CD4-positive, alpha-beta T cell (primary cell): ENCODE data around the gene CERK. TPM values are rescaled to one million over a fixed set of nuclear protein-coding genes. Genes with fewer than 3 reads are reported as not detected.

ENCODE experiments used
- ATAC-seq: fragments of 200-7000 bp; cut with Tn5 transposase; one replicate; pipeline ENCODE4 v1.10.0; 2022; ENCODE audit warnings: mild to moderate bottlenecking; ENCODE audit not compliant: poor library complexity
- CTCF ChIA-PET: fragments of 350-600 bp; sonication (Branson Sonifier 250); formaldehyde crosslinking; loops from one replicate; lab custom pipeline; 2021; ENCODE audit warnings: antibody characterized with exemption, inconsistent platforms; lab: Charles Lee
- POLR2A ChIA-PET: fragments of 350-600 bp; sonication (Branson Sonifier 250); formaldehyde crosslinking; loops from one replicate; lab custom pipeline; 2021; ENCODE audit warnings: antibody characterized with exemption, inconsistent platforms; lab: Charles Lee
- DNase-seq, 14 experiments: peaks; one replicate each; pipeline ENCODE4 v3.0.0-alpha.2; 2013 to 2020; ENCODE audit warnings: mixed read lengths in 2 of 14
- H3K27ac ChIP-seq, 2 donors: one replicate each; pipeline versions ENCODE4 v1.5.1 to v1.7.0; 2013; ENCODE audit warnings: low read length in 2 of 2, low read depth in 1 of 2, mild to moderate bottlenecking in 1 of 2
- H3K27me3 ChIP-seq, 2 experiments: 1 replicate in 1 of 2; 2 replicates in 1 of 2; pipeline versions ENCODE4 v1.6.1 to v1.7.0; 2013; ENCODE audit warnings: low read length in 2 of 2, control low read depth in 1 of 2, mild to moderate bottlenecking in 1 of 2, moderate library complexity in 1 of 2; ENCODE audit not compliant: insufficient read depth in 2 of 2, control insufficient read depth in 1 of 2
- H3K36me3 ChIP-seq: one replicate; pipeline ENCODE4 v1.6.1; 2013; ENCODE audit warnings: low read length, control low read depth; ENCODE audit not compliant: insufficient read depth
- H3K4me1 ChIP-seq: one replicate; pipeline ENCODE4 v1.6.1; 2013; ENCODE audit warnings: low read length, control low read depth; ENCODE audit not compliant: insufficient read depth
- H3K4me3 ChIP-seq: one replicate; pipeline ENCODE4 v1.5.1; 2013; ENCODE audit warnings: mild to moderate bottlenecking, low read length, moderate library complexity
- H3K9me3 ChIP-seq, 2 experiments: 1 replicate in 1 of 2; 2 replicates in 1 of 2; pipeline versions ENCODE4 v1.6.1 to v1.7.0; 2013; ENCODE audit warnings: low read length in 2 of 2, mild to moderate bottlenecking in 2 of 2, control low read depth in 1 of 2, moderate library complexity in 1 of 2; ENCODE audit not compliant: control insufficient read depth in 1 of 2, insufficient read depth in 1 of 2
- H3K27ac Mint-ChIP-seq: one replicate; pipeline ENCODE4 v1.8.0; 2020; ENCODE audit warnings: mixed read lengths
- H3K27me3 Mint-ChIP-seq: one replicate; pipeline ENCODE4 v1.8.0; 2021; ENCODE audit warnings: mixed read lengths
- H3K36me3 Mint-ChIP-seq: one replicate; pipeline ENCODE4 v1.8.0; 2021; ENCODE audit warnings: low read depth, mixed read lengths
- H3K4me1 Mint-ChIP-seq: one replicate; pipeline ENCODE4 v1.8.0; 2021; ENCODE audit warnings: low read depth, mixed read lengths
- H3K4me3 Mint-ChIP-seq: one replicate; pipeline ENCODE4 v1.8.0; 2020; ENCODE audit warnings: mild to moderate bottlenecking, mixed read lengths
- H3K9me3 Mint-ChIP-seq: one replicate; pipeline ENCODE4 v1.8.0; 2020; ENCODE audit warnings: mixed read lengths
- intact Hi-C, 2 experiments: fragments of 100-400 bp; cut with DNase I in 1 of 2; cut with micrococcal nuclease in 1 of 2; formaldehyde crosslinking; loops; one replicate each; pipeline versions ENCODE4 v1.15.1 to v1.9.0; 2023 to 2025; cut with DNase I, micrococcal nuclease
- total RNA-seq, 174 experiments: library from RNA in 2 of 174; stranded (reverse) in 2 of 174; gene quantifications; one replicate each; pipeline ENCODE4 v1.2.3 and lab custom pipeline; 2021 to 2026
- TF ChIP-seq, protein P1 (sequence below): fragments of 200-600 bp; IDR thresholded peaks from one replicate; pipeline ENCODE4 v1.8.0; 2022; ENCODE audit warnings: antibody characterized with exemption, mild to moderate bottlenecking

The CERK gene
- total RNA-seq, 2 experiments from 2014 or later: 84.6 to 88.5 TPM

DNA sequence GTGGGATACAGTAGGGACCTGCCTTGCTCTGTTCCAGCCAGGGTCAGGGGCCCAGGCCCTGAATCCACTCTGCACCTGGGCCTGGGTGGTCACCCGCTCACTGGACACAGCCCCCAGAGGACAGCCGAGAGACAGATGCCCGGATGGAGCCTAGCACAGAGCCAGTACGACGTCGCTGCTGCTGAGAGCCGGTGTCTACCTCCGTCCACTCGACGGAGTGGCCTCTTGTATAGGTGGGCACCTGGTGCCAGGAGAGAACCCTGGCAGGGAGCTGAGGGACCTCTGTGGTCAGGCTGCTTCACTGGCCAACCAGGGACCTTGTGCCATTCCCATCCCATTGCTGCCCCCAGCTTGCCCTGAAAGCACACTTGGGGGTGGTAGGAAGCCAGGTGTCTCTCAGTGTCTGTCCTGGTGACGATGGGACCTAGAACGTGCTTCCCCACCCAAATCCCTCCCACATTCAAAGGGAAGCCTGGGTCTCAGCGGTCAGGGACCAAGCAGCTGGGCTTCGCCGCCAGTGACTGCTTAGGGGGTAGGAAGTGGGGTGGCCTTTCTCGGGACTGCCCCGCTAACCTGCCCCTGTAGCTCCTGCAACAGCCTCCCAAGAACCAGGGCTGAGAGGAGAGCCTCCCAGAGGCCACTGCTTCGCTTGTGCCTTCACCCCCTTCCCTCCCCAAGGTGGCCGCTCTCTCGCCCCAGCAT, 10.3 kb upstream of the CERK start:
- Mint-ChIP-seq H3K9me3 (no peaks in the 10 kb centered on the region), H3K27me3 (no peaks in the 10 kb centered on the region), H3K36me3 (no peaks in the 10 kb centered on the region), H3K27ac (peak overlapping the region; percentile 96), H3K4me1 (peaks cover 32% of the 10 kb centered on the region), H3K4me3 (peak overlapping the region; percentile 73)
- intact Hi-C loops: loop anchor here in 1 of 2 experiments (2.0 kb wide), 2 partner anchors 14 to 42 kb away; partner anchors contain the start of gene TBC1D22A
- Histone ChIP-seq H3K4me1 (peaks cover 43% of the 10 kb centered on the region), H3K36me3 (no peaks in the 10 kb centered on the region), H3K9me3 (peaks cover 0 to under 1% of the 10 kb centered on the region in 2 experiments), H3K4me3 (peak overlapping the region; percentile 51), H3K27me3 (no peaks in the 10 kb centered on the region), H3K27ac (peak overlapping the region; percentile 78 to 91)
- TF ChIP-seq, protein P1, sequence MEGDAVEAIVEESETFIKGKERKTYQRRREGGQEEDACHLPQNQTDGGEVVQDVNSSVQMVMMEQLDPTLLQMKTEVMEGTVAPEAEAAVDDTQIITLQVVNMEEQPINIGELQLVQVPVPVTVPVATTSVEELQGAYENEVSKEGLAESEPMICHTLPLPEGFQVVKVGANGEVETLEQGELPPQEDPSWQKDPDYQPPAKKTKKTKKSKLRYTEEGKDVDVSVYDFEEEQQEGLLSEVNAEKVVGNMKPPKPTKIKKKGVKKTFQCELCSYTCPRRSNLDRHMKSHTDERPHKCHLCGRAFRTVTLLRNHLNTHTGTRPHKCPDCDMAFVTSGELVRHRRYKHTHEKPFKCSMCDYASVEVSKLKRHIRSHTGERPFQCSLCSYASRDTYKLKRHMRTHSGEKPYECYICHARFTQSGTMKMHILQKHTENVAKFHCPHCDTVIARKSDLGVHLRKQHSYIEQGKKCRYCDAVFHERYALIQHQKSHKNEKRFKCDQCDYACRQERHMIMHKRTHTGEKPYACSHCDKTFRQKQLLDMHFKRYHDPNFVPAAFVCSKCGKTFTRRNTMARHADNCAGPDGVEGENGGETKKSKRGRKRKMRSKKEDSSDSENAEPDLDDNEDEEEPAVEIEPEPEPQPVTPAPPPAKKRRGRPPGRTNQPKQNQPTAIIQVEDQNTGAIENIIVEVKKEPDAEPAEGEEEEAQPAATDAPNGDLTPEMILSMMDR: no peak
- CTCF ChIA-PET: interaction anchor here (2.1 to 2.6 kb wide), 3 partner anchors 9 to 55 kb away, joined by 10 to 17 read pairs (median 12); no protein-coding TSS in a partner anchor
- POLR2A ChIA-PET: interaction anchor here (1.0 to 3.1 kb wide), 7 partner anchors 9 to 1585 kb away, joined by 3 to 59 read pairs (median 13); partner anchors contain the start of genes NUP50 and TBC1D22A
- DNase-seq: peak in 1 of 14 experiments; percentile 35
- no peak for ATAC-seq

DNA sequence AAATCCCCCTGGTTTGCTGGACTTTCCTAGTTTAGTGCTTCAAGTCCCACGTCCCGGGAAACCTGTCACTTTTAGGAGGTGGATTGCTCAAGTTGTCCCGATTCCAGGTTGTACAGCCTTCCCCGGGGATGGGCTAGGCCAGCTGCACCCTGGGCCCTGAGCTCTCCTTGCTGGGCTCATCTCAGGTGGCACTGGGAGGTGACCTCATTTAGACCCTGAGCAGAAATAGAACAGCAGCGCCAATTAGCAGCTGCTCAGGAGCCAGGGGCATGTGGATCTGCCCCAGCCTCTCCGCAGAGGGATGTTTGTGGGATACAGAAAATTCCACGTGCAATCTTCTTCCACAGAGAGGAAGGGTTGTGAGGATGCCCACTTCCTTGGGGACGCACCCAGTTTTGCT, 9.6 kb upstream of the CERK start:
- Mint-ChIP-seq H3K9me3 (no peaks in the 10 kb centered on the region), H3K27me3 (no peaks in the 10 kb centered on the region), H3K27ac (peak overlapping the region; percentile 65), H3K36me3 (no peaks in the 10 kb centered on the region), H3K4me3 (no peak overlapping the region), H3K4me1 (peaks cover 32% of the 10 kb centered on the region)
- no peaks in the 10 kb centered on the region for H3K27me3 ChIP-seq
- H3K9me3 ChIP-seq: peaks cover 0 to 7% of the 10 kb centered on the region in 2 experiments
- ChIA-PET CTCF (no interaction called here), POLR2A (no interaction called here)
- no peak overlapping the region for H3K27ac ChIP-seq
- H3K4me1 ChIP-seq: peaks cover 38% of the 10 kb centered on the region
- H3K36me3 ChIP-seq: no peaks in the 10 kb centered on the region
- TF ChIP-seq, protein P1: no peak
- DNase-seq: no peak
- intact Hi-C loops: loop anchor here in 1 of 2 experiments (2.0 kb wide), 2 partner anchors 15 to 43 kb away; partner anchors contain the start of gene TBC1D22A
- no peak for ATAC-seq
- no peak overlapping the region for H3K4me3 ChIP-seq

DNA sequence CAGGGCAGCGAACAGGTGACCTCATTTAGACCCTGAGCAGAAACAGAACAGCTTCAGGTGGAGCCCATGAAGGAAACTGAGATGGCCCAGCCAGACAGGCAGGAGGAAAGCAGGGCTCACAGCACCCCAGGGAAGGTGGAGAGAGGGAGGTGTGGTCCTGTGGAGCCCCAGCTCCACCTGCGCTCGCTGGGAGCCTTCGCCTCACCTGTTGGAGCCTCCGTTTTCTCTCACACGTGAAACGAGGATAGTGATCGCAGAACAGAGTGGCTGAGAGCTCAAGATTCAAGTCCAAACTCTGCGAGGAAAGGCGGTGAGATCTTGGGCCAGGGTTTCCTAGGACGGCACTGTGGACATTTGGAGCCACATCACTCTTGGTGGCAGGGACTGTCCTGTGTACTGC, 8.6 kb upstream of the CERK start:
- no peaks in the 10 kb centered on the region for H3K27me3 ChIP-seq
- no peak for DNase-seq
- no peaks in the 10 kb centered on the region for H3K27me3 Mint-ChIP-seq
- TF ChIP-seq, protein P1: no peak
- H3K9me3 Mint-ChIP-seq: no peaks in the 10 kb centered on the region
- peaks cover 38% of the 10 kb centered on the region for H3K4me1 ChIP-seq
- H3K4me1 Mint-ChIP-seq: peaks cover 32% of the 10 kb centered on the region
- no peaks in the 10 kb centered on the region for H3K36me3 ChIP-seq
- no peak overlapping the region for H3K4me3 ChIP-seq
- ATAC-seq: no peak
- ChIA-PET POLR2A (no interaction called here), CTCF (interaction anchor here (2.9 kb wide), 1 partner anchor 12 kb away, joined by 8 read pairs; no protein-coding TSS in a partner anchor)
- H3K9me3 ChIP-seq: peaks cover 0 to 7% of the 10 kb centered on the region in 2 experiments
- no peaks in the 10 kb centered on the region for H3K36me3 Mint-ChIP-seq
- no peak overlapping the region for H3K4me3 Mint-ChIP-seq
- H3K27ac Mint-ChIP-seq: peak overlapping the region; percentile 81
- intact Hi-C loops: no loop called here
- no peak overlapping the region for H3K27ac ChIP-seq
